ENCODE results near the gene STK11IP.

STK11IP gene

DNA sequence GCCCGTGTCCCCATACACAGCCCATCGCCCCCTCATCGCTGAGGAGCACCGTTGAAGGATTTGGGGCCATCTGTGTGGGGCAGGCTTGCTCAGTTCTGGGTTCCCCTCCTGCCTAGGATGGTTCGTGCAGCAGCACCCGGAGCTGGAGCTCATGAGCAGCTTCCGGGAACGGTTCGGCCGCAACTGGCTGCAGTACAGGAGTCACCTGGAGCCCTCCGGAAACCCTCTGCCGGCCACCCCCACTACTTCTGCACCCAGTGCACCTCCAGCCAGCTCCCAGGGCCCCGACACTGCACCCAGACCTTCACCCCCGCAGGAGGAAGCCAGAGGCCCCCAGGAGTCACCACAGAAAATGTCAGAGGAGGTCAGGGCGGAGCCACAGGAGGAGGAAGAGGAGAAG, 10.3 kb downstream of the STK11IP start:
- no peak overlapping the region for H3K4me3 ChIP-seq (ENCODE audit: low read depth, low read length)
- TF ChIP-seq, protein P1, sequence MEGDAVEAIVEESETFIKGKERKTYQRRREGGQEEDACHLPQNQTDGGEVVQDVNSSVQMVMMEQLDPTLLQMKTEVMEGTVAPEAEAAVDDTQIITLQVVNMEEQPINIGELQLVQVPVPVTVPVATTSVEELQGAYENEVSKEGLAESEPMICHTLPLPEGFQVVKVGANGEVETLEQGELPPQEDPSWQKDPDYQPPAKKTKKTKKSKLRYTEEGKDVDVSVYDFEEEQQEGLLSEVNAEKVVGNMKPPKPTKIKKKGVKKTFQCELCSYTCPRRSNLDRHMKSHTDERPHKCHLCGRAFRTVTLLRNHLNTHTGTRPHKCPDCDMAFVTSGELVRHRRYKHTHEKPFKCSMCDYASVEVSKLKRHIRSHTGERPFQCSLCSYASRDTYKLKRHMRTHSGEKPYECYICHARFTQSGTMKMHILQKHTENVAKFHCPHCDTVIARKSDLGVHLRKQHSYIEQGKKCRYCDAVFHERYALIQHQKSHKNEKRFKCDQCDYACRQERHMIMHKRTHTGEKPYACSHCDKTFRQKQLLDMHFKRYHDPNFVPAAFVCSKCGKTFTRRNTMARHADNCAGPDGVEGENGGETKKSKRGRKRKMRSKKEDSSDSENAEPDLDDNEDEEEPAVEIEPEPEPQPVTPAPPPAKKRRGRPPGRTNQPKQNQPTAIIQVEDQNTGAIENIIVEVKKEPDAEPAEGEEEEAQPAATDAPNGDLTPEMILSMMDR (IDR thresholded peaks at IDR 0.05; ENCODE audit: borderline replicate concordance, insufficient read depth, low read depth, low read length): no peak

DNA sequence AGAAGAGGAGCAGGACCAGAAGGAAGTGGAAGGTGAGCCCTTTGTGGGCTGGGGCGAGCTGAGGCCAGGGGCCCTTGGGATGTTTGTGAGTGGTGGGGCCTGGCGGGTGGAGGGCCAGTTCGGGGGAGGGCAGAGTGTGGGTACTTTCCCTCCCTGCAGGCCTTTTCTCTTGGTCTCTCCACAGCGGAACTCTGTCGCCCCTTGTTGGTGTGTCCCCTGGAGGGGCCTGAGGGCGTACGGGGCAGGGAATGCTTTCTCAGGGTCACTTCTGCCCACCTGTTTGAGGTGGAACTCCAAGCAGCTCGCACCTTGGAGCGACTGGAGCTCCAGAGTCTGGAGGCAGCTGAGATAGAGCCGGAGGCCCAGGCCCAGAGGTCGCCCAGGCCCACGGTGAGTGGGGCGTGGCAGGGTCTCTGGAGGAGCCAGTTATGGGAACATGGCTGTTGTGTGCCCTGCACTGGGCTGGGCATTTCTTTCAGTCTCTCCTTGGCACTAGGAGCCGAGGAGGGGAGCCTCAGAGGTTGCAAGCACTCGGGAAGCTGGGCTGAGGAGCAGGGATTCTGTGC, 10.8 kb downstream of the STK11IP start:
- TF ChIP-seq, protein P1 (IDR thresholded peaks at IDR 0.05; ENCODE audit: borderline replicate concordance, insufficient read depth, low read depth, low read length): no peak

DNA sequence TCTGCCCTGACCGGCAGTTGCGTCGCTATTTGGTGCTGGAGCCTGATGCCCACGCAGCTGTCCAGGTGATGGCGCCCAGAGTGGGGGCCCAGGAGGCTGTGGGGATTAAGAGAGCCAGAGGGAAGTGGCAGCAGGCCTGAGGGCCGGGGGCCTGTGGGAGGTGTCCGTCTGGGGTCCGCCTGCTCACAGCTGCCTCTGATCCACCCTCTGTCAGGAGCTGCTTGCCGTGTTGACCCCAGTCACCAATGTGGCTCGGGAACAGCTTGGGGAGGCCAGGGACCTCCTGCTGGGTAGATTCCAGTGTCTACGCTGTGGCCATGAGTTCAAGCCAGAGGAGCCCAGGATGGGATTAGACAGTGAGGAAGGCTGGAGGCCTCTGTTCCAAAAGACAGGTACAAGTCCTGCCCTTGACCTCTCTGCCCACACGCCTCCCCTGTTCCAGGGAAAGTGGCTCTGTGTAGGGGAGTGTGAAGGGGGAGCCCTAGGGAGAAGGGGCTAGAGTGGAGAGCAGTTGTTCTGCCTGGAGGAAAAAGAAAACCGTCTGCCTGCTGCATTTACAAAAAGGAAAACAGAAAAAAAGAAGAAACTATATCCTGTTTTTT, 11.6 kb downstream of the STK11IP start:
- no peak overlapping the region for H3K4me3 ChIP-seq (ENCODE audit: low read depth, low read length)
- TF ChIP-seq, protein P1 (IDR thresholded peaks at IDR 0.05; ENCODE audit: borderline replicate concordance, insufficient read depth, low read depth, low read length): no peak

More for the DNA sequence above, 10.8 kb downstream of the STK11IP start:
- H3K4me3 ChIP-seq (ENCODE audit: low read depth, low read length): no peak overlapping the region

DNA sequence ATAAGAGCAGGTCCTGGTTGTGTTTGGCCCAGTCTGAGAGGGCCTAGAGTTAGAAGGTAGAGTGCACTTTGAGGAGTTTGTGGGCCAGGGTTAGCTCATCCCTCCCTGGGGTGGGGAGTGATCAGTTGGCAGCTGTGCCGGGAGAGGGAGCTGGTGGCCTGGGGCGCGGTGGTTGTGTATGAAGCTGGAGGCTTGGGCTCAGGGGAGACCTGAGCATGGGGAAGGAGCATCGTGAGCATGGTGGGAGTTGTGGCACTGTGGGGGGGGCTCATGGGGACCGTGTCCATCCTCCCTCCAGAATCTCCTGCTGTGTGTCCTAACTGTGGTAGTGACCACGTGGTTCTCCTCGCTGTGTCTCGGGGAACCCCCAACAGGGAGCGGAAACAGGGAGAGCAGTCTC, 13.6 kb downstream of the STK11IP start:
- TF ChIP-seq, protein P1 (IDR thresholded peaks at IDR 0.05; ENCODE audit: borderline replicate concordance, insufficient read depth, low read depth, low read length): no peak
- no peak overlapping the region for H3K4me3 ChIP-seq (ENCODE audit: low read depth, low read length)

DNA sequence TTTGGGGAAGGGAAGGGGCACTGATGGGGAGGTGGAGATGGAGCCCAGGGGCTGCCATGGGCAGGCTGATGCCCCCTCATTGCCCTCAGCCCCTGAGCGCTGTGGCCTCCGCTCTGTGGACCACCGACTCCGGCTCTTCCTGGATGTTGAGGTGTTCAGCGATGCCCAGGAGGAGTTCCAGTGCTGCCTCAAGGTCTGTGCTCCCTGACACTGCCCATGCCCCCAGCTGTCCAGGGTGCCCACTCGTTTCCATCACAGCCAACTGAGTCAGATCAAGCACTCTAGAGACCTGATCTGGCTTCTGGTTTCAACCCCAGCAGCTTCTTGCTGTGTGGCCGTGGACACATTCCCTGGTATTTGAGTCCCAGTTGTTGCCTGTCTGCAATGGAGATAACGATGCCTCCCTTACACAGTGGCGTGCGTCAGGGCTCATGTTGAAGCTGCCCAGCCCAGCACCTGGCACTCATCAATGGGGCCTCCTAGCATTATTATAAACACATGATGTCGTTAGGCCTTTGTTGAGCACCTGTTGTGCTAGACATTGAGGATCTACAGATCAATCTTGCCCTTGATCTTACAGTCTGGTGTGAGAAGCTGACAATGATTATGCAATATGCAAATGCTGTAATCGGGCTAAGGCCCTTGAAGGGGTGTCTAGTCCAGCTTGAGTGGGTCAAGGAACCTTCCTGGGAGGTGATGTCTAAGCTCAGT, 14.4 kb downstream of the STK11IP start:
- TF ChIP-seq, protein P1 (IDR thresholded peaks at IDR 0.05; ENCODE audit: borderline replicate concordance, insufficient read depth, low read depth, low read length): no peak
- no peak overlapping the region for H3K4me3 ChIP-seq (ENCODE audit: low read depth, low read length)

DNA sequence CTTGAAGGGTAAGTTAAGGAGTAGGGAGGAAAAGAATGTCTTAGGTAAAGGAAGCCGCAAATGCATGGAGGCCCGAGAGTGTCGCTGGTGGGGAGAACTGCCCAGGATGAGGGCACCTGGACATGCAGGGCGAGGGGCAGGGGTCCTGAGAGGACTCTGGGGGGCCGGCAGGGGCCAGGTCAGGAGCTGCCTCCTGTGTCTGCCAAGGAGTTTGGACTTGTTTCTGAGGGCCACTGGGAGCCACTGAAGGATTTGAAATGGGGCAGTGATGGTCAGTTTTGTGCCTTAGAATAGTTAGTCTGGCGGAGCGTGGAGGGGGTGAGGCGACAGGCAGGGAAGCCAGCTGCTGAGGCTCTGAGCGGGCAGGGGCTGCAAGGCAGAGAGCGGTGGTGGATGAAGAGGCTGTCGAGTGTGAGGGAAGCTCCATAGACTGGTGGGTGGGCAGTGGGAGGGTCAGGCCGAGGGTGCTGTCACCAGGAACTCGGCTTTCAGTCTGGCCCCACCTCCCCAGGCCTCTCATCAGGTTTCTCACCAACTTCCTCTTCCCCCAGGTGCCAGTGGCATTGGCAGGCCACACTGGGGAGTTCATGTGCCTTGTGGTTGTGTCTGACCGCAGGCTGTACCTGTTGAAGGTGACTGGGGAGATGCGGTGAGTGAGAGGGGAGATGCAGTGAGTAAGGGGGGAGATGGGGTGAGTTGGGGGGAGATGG, 15.1 kb downstream of the STK11IP start:
- H3K4me3 ChIP-seq (ENCODE audit: low read depth, low read length): no peak overlapping the region
- TF ChIP-seq, protein P1 (IDR thresholded peaks at IDR 0.05; ENCODE audit: borderline replicate concordance, insufficient read depth, low read depth, low read length): no peak

All from GM12875 (cell line).